ENCODE data around the gene ASXL1.

ASXL1 gene

DNA sequence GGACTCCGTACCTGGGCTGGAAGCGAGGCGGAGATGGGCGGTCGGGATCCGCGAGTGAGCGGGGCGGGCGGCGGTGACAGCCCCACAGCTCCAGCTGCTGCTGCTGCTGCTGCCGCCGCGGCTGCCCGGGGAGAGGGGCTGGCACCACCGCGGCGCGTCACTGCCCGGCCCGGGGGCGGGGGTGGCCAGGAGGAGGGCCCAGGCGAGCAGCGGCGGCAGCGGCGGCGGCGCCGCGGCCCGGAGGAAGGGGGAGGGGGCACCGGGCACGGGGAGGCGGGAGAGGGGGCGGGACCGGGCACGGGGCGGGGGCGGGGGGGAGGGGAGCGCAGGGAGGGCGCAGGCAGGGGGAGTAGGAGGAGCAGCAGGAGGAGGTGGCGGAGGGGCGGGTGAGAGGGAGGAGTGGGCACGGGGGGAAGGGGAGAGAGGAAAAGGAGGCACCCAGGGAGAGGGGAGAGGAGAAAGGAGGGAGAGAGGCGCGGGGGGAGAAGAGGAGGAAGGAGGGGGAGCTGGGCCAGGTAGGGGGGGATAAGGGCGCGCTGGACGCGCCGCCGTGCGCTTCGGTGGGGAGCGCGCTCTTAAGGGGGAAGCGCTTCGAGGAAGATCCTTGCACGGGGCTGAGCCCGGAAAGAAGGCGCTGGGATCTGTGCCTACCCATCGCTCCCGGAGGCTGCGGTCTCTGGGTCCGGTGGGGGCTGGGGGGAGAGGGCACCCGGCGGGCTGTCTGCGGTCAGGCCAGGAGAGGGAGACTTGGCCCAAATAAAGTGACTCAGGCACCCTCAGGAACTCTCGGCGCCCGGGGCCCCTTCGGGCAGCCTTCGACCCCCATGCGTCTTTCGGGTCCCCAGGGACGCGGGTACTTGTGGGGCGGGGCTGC, 125.5 kb downstream of the ASXL1 start:
- DNase-seq, result peak; percentile 92

DNA sequence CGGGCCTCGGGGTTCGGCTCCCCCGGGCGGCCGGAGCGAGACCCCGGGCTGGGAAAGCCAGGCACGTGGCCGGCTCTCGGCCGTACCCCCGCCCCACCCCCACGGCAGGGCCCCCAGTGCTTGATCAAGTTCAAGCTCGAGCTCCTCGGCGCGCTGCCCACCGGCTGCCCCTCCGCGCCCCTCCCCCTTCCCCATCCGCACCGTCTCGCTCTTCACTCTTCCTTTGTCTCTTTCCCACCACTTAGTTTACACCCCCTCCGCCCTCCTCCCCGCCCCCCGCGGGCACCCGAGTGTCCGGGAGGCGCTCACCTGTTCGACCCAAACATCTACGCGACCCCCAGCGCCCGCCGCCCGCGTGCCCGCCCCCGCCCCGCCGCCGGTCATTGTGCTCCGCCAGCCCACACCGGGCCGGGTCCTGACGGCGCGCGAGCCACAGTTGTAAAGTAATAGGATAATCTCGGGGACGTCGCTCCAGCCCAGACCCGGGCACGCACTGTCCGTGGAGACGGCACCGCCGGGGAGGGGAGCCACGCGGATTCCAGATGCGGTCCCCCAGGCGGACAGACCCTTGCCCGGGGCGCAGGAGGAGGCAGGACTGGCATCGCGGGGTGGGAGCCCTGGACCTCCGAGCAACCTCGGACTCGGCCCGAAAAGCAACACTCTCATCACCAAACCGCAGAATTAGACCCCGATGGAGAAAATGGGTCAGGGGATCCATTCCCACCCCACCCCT, 126.3 kb downstream of the ASXL1 start:
- peak; percentile 49 for DNase-seq

DNA sequence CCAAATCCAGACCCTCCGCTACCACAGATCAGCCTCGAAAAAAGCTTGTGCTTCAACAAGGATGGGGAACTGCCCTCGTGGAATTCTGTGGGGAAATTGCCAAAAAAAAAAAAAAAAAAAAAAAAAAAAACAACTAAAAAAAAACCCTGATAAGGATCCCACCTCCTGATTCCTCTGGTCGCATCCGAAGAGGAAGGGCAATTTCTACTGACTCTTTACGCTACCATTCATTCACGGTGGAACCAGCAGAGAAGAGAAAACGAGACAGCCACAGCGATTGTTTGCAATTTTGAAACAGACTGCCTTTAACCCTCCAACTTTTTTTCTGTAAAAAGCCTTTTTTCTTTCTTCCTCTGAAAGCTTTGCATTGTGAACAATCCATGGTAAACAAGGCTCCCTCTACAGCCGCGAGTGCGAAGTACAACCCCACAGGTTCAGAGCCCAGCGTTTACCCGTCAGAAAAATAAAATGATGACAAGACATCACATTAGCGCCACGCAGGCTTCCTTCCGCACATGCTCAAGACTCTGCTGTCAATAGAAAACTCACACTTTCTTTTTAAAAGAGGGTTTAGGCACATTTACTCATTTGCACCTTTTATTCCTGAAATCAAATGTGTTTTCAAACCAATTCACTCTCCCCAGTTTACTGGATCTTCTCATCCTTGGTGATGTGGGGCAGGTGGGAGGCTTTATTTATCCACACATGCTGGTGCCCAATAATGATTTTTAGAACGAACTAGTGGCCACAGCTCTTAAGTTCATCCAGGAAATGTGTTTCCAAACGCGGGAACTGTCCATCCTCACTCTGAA, 127.0 kb downstream of the ASXL1 start:
- DNase-seq, result peak; percentile 77

DNA sequence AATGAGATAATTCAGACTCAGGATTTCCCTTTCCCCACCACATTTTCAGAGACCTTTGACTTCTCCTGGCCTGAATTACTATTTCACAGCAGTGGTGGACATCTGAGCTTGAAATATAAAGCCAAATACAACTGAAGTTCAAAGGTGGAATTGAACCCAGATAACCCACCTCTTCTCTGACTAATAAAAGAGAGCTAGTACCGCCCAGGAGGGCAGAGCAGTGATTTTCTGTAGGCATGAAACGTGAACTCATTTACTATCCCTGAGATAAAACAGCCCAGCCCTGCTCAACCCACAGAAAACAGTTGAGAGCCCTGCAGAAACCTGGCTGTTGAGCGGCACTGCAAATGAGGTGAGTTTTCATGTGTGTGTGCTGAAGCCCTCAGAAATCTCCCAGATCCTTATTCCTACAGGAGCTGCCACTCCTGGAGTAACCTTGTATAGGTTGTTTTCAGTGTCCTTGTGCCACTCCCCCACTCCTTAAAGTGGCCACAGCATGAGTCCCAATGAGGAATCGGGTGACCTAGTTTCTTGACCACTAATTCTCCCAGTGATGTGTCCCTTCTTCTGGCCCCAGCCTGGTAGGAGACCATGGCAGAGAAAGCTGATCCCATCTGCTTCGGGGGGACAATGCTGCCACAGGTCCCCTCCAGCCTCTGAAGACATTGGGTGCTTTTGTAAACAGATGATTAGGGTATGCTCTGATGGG, 127.8 kb downstream of the ASXL1 start:
- DNase-seq, result no peak

DNA sequence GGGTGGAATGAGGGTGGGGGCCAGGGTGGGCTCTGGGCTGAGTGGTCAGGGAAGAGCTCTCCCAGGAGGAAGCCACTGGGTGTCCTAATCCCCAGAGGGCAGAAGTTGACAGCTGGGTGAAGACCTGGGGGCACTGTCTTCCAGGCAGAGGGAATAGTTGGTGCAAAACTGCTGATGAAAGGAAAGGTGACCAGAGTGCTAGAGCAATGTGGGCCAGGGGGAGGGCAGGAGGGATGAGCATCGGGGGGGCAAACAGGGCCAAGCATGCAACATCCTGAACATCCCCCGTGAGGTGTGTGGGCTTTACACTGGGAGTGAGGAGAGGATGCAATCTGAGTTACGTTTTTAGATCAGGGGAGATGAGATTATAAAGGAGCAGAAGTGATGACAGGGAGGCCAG, 129.2 kb downstream of the ASXL1 start:
- no peak for DNase-seq

DNA sequence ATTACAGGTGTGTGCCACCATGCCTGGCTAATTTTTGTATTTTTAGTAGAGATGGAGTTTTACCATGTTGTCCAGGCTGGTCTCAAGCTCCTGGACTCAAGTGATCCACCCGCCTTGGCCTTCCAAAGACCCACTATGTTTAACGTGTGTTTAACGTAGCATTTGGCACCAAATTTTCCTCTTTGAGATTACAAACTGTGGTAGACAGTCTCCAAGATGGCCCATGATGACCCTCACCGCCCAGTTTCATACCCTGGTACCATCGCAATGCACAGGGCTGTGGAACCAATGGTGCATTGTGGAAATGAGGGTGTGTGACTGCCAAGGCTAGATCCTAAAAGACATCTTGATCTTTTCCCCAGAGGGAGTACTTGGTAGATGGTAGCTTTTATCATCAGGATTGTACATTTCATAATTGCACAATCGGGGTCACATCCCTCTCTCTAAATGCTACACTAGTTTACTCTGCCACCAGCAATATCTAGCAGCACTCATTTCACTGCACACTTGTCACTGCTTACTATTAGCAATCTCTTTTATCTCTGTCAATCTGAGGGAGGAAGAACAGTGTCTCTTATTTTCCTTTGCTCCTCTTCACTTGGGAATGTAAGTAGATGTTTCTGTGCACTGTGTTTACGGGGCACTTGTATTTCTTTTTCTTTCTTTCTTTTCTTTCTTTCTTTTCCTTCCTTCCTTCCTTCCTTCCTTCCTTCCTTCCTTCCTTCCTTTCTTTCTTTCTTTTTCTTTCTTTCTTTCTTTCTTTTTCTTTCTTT, 130.1 kb downstream of the ASXL1 start:
- DNase-seq, result no peak
